Fibroblast of pulmonary artery (primary cell): ENCODE results near the gene CAMK2D.
A peak's percentile ranks its signal among the peaks of the same experiment; 100 is the strongest.
"Not testable (repeated sequence)": the region's sequence is repeated elsewhere in the genome, so short reads cannot be mapped to it uniquely, and the experiment has no call there.

Source experiments
- DNase-seq: peaks from one replicate; pipeline ENCODE4 v3.0.0-alpha.2; 2010; ENCODE audit warnings: low read depth
- H3K4me3 ChIP-seq: replicated peaks from 2 replicates; pipeline ENCODE4 v1.5.1; 2011; ENCODE audit warnings: low read depth, mild to moderate bottlenecking, control low read depth, low read length, moderate library complexity
- TF ChIP-seq, protein P1 (sequence below): IDR thresholded peaks from 2 replicates; pipeline ENCODE4 v1.5.1; 2011; ENCODE audit warnings: mild to moderate bottlenecking, control low read depth, low read length, inconsistent platforms; ENCODE audit errors: missing control alignments

Gene CAMK2D

DNA sequence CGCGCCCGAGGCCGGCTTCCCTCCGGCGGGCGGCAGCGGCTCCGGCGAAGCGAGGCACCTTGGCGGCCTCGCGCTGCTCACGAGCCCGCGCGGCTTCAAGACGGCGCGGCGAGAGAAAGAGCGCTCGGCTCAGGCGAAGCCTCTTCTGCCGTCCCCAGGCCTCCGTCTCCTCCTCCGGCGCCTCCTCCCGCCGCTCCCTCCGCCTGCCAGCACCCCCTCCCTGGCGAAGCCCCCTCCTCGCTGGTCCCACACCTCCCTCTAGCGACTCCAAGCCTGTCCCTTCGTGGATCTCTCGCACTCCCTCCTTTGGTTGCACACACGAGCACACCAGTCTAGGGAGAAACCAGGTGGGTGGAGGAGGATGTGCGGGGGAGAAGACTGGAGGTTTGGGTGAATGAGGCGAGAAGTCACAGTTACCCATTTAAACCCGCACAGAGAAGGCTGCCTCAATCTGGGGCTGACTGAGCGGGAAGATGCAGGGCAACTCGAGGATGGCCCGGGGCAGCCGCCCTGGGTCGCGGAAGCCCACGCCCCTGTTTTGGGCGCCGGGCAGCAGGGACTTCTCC lies at the start of gene CAMK2D:
TSS of gene CAMK2D (minus strand) at position 119 of the 566 bp plus-strand sequence. CDS start 670 bp downstream, outside the sequence.
- TF ChIP-seq, protein P1, sequence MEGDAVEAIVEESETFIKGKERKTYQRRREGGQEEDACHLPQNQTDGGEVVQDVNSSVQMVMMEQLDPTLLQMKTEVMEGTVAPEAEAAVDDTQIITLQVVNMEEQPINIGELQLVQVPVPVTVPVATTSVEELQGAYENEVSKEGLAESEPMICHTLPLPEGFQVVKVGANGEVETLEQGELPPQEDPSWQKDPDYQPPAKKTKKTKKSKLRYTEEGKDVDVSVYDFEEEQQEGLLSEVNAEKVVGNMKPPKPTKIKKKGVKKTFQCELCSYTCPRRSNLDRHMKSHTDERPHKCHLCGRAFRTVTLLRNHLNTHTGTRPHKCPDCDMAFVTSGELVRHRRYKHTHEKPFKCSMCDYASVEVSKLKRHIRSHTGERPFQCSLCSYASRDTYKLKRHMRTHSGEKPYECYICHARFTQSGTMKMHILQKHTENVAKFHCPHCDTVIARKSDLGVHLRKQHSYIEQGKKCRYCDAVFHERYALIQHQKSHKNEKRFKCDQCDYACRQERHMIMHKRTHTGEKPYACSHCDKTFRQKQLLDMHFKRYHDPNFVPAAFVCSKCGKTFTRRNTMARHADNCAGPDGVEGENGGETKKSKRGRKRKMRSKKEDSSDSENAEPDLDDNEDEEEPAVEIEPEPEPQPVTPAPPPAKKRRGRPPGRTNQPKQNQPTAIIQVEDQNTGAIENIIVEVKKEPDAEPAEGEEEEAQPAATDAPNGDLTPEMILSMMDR: peak; percentile 65
- H3K4me3 ChIP-seq: peak within 1 kb of the TSS; percentile 85
- peak; percentile 92 for DNase-seq

DNA sequence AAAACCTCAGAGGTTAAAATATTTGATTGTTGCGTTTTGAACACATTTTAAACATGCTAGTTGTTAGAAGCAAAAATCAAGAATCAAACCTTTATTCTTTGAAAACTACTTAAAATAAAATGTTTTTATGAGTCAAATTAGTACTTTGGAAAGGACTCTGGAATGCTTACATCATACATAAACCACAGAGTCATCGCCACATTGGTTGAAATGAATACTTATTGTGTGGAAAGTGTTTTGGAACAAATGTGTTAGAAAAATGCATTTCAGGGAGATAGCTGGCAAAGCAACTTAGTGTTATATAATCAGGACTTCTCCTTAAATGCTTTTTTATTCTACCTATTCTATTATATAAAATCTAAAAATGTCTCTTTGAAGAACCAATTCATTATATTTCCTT lies 49.4 kb upstream of the CAMK2D start:
- H3K4me3 ChIP-seq: no peak overlapping the region
- TF ChIP-seq, protein P1: no peak
- peak; percentile 63 for DNase-seq

DNA sequence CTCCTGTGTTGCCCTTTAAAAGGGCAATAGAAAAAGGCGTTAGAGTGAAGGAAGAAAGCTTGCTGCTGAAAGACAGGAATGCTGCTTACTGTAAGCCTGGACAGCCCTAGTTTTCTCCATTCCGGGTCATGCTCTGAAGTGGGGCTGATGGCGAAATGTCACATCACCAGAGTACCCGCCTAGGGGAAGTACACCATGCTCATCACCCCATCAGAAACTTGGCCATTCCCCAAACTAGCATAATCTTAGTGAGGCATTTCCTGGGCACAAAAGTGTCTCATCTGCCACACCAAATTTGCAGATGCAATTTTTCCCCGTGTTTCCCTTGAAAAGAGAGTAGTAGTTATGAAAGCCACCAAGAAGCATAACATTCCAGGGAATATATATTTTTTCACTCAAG lies 47.8 kb upstream of the CAMK2D start:
- TF ChIP-seq, protein P1: no peak
- DNase-seq: peak; percentile 35
- no peak overlapping the region for H3K4me3 ChIP-seq

DNA sequence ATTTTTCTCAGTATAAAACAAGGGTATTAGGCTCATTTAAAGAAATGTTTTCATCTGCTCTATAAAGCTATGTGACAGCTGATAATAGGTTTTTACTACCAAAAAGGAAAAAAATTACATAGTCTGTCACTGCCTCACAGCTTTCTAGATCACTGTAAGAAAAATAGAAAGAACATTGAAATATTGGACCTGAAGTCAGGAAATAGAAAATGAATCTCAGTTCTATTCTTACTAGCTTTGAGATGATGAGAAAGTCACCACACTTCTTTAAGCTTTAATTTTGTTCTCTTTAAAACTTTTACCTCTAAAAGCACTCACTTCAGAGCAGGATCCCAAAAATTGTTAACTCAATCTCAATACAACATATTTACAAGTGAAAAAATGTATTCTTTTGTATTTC lies 45.3 kb upstream of the CAMK2D start:
- TF ChIP-seq, protein P1: no peak
- DNase-seq: no peak
- no peak overlapping the region for H3K4me3 ChIP-seq

DNA sequence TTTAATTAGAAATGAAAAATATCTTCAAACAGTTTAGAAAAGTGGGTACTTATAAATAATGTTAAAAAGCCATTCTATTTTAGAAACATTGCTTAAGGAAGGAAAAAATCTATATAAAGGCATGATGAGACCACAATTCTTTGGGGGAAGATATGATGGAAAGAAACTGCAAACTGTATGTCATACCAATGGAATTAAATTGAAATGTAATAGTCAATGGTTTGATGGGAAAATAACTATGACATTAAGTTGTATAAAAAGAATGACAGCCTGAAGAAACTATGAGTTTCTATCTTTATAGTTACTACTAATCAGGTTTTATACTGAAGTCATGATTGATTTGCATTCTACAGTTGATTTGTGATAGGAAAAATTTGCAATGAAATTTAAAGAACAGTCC lies 40.3 kb upstream of the CAMK2D start:
- no peak for DNase-seq
- no peak overlapping the region for H3K4me3 ChIP-seq
- TF ChIP-seq, protein P1: no peak

DNA sequence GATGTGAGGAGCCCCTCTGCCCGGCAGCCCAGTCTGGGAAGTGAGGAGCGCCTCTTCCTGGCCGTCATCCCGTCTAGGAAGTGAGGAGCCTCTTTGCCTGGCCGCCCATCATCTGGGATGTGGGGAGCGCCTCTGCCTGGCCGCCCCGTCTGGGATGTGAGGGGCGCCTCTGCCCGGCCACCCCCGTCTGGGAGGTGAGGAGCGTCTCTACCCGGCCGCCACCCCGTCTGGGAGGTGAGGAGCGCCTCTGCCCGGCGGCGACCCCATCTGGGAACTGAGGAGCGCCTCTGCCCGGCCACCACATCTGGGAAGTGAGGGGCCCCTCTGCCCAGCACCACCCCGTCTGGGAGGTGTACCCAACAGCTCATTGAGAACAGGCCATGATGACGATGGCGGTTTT lies 34.8 kb upstream of the CAMK2D start:
- not testable (repeated sequence) for H3K4me3 ChIP-seq, DNase-seq

DNA sequence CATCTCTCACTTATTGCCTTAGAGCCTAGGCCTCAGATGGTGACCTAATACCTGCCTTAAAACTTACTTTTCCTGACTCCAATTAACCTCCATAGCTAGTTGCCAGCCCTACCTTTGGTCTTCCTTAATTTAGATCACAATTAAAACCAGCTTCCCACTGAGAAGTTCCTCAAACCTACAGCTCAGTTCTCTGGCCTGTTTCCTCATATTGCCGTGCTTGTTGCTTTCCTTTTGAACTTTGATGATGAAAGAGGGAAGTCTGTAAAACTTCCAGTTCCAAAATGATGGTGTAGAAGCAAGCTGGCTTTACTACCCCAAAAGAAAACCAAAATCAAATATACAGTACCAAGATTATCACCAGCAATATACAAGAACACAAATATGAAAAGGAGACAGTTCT lies 28.9 kb upstream of the CAMK2D start:
- TF ChIP-seq, protein P1: no peak
- H3K4me3 ChIP-seq: no peak overlapping the region
- no peak for DNase-seq
